Measurements from ENCODE around the gene ZNF518A.

Gene ZNF518A

GRCh38 chr10:96129387-96130325 is at the start of gene ZNF518A:
Gene ZNF518A, plus strand, starts transcription at chr10:96130297. Its CDS starts 26,026 bp downstream, at chr10:96156323.
- Histone ChIP-seq H3K9me3 (ENCODE audit: control insufficient read depth, insufficient read depth, low read depth, low read length) (no peaks in the 10 kb centered on the region), H3K4me3 (ENCODE audit: low read depth, low read length) (peak within 1 kb of the TSS; percentile 76), H3K4me1 (ENCODE audit: control insufficient read depth, insufficient read depth, low read length) (no peaks in the 10 kb centered on the region), H3K27ac (ENCODE audit: extremely low read depth, low read depth, low read length) (peak within 1 kb of the TSS; percentile 92), H3K36me3 (ENCODE audit: control insufficient read depth in 2 of 2, insufficient read depth in 1 of 2, low read length in 2 of 2) (peaks cover 10 to 18% of the 10 kb centered on the region in 2 experiments; a peak in 2 of 3 replicates)
- ChIA-PET CTCF (interaction anchor here (1.0 to 1.4 kb wide), 4 partner anchors 35 to 113 kb away, joined by 3 read pairs; no protein-coding TSS in a partner anchor), POLR2A (interaction anchor here (0.6 to 2.4 kb wide), 16 partner anchors 8 to 436 kb away, joined by 3 to 121 read pairs (median 4); partner anchors contain the start of genes CCNJ and TCTN3)
- TF ChIP-seq ZNF510 (tag by site-specific recombination; IDR thresholded peaks at IDR 0.05; ENCODE audit: insufficient replicate concordance) (no peak), ZNF585B (tag by site-specific recombination; IDR thresholded peaks at IDR 0.05) (no peak), ZFP3 (tag by site-specific recombination; IDR thresholded peaks at IDR 0.05; ENCODE audit: low read depth) (no peak), BCL6B (tag by site-specific recombination; IDR thresholded peaks at IDR 0.05) (no peak), ATF2 (tag by site-specific recombination; IDR thresholded peaks at IDR 0.05; ENCODE audit: low read depth) (no peak), ZNF514 (tag by site-specific recombination; IDR thresholded peaks at IDR 0.05) (no peak), ZNF354C (tag by site-specific recombination; IDR thresholded peaks at IDR 0.05; ENCODE audit: borderline replicate concordance, low read depth) (no peak), ZNF133 (tag by site-specific recombination; IDR thresholded peaks at IDR 0.05) (no peak), ZNF555 (tag by site-specific recombination; conservative IDR thresholded peaks at IDR 0.05) (no peak), ZBTB20 (tag by site-specific recombination; IDR thresholded peaks at IDR 0.05) (peak; percentile 88), ZFP69B (tag by site-specific recombination; IDR thresholded peaks at IDR 0.05) (peak; percentile 66; the same call in 1 of the 2 replicates), EGR2 (tag by site-specific recombination; IDR thresholded peaks at IDR 0.05; ENCODE audit: low read depth) (no peak), ZBTB1 (tag by site-specific recombination; IDR thresholded peaks at IDR 0.05) (no peak), WT1 (tag by site-specific recombination; IDR thresholded peaks at IDR 0.05) (no peak; the same call in 1 of the 2 replicates), ZNF560 (tag by site-specific recombination; IDR thresholded peaks at IDR 0.05; ENCODE audit: borderline replicate concordance) (no peak), PRDM10 (tag by site-specific recombination; IDR thresholded peaks at IDR 0.05) (peak; percentile 87), SALL2 (tag by site-specific recombination; IDR thresholded peaks at IDR 0.05; ENCODE audit: borderline replicate concordance) (no peak), HOXA7 (CRISPR knock-in tag; IDR thresholded peaks at IDR 0.05; ENCODE audit: borderline replicate concordance) (no peak), GLIS2 (tag by site-specific recombination; IDR thresholded peaks at IDR 0.05) (no peak), ZBTB26 (tag by site-specific recombination; optimal IDR thresholded peaks at IDR 0.05) (peak; percentile 90), ZNF394 (tag by site-specific recombination; IDR thresholded peaks at IDR 0.05; ENCODE audit: borderline replicate concordance) (peak; percentile 80; the same call in 1 of the 2 replicates), PATZ1 (tag by site-specific recombination; IDR thresholded peaks at IDR 0.05) (peak; percentile 34; the same call in 1 of the 2 replicates), ZNF19 (tag by site-specific recombination; IDR thresholded peaks at IDR 0.05; ENCODE audit: low read depth) (no peak), ZNF837 (tag by site-specific recombination; IDR thresholded peaks at IDR 0.05) (no peak), ZSCAN4 (tag by site-specific recombination; IDR thresholded peaks at IDR 0.05) (no peak; the same call in 1 of the 2 replicates)

Measured in HEK293 (cell line).